Measurements from ENCODE around the gene MCM6. TPM values are rescaled to one million over a fixed set of nuclear protein-coding genes. Genes with fewer than 3 reads are reported as not detected.

The MCM6 gene
- total RNA-seq, 1 experiment from 2014 or later: 101 TPM

GRCh38 chr2:135839713-135840112 lies 36.5 kb downstream of the MCM6 start:
- TF ChIP-seq EZH2 (IDR thresholded peaks at IDR 0.05; ENCODE audit: borderline replicate concordance, low read depth, low read length, poor library complexity, severe bottlenecking) (no peak), CTCF (conservative IDR thresholded peaks at IDR 0.05; ENCODE audit: low read depth, low read length) (no peak)
- H3K4me3 ChIP-seq (ENCODE audit: low read depth, low read length, poor library complexity, severe bottlenecking): no peak overlapping the region

DNA sequence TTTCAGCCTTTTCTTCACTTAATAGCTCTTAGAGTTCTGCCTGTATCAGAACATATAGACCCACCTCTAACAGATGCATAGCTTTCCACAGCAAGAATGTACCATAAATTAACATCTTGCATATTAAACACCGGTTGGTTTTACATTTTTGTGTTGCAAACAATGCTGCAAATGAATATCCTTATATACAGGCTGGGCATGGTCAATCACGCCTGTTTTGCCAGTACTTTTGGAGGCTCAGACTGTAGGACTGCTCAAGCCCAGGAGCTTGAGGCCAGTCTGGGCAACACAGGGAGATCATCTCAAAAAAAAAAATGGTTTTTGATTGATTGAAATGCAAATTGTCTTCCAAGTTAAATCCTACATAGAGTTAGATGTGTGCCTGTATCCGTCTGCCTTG lies 37.7 kb downstream of the MCM6 start:
- intact Hi-C loops (cut with micrococcal nuclease; ENCODE audit: unreplicated experiment): no loop called here
- TF ChIP-seq EZH2 (IDR thresholded peaks at IDR 0.05; ENCODE audit: borderline replicate concordance, low read depth, low read length, poor library complexity, severe bottlenecking): no peak
- no peaks in the 10 kb centered on the region for H3K9me3 ChIP-seq (ENCODE audit: low read depth, low read length, poor library complexity, severe bottlenecking)
- H3K36me3 ChIP-seq (ENCODE audit: insufficient read depth, low read length, poor library complexity, severe bottlenecking): peaks cover 40% of the 10 kb centered on the region
- no peaks in the 10 kb centered on the region for H3K4me1 ChIP-seq (ENCODE audit: insufficient read depth, low read length, poor library complexity, severe bottlenecking)
- CTCF ChIA-PET: interaction anchor here (0.5 kb wide), 1 partner anchor 86 kb away, joined by 8 read pairs; no protein-coding TSS in a partner anchor
- BruUV-seq (replicated peaks): no TSS peak
- no peak for DNase-seq (ENCODE audit: low spot score)
- H3K4me3 ChIP-seq (ENCODE audit: low read depth, low read length, poor library complexity, severe bottlenecking): no peak overlapping the region
- H3K27me3 ChIP-seq (replicated peaks; ENCODE audit: insufficient read depth, low read depth, low read length, poor library complexity): no peaks in the 10 kb centered on the region
- POLR2A ChIA-PET (ENCODE audit: low non-redundant PET): interaction anchor here (0.6 kb wide), 1 partner anchor 1004 kb away, joined by 6 read pairs; no protein-coding TSS in a partner anchor
- no peak overlapping the region for H3K27ac ChIP-seq (ENCODE audit: low read depth, low read length, poor library complexity, severe bottlenecking)

More at GRCh38 chr2:135839713-135840112, 36.5 kb downstream of the MCM6 start:
- BruUV-seq (replicated peaks): no TSS peak
- Histone ChIP-seq H3K36me3 (ENCODE audit: insufficient read depth, low read length, poor library complexity, severe bottlenecking) (peaks cover 47% of the 10 kb centered on the region), H3K27ac (ENCODE audit: low read depth, low read length, poor library complexity, severe bottlenecking) (no peak overlapping the region), H3K27me3 (replicated peaks; ENCODE audit: insufficient read depth, low read depth, low read length, poor library complexity) (no peaks in the 10 kb centered on the region), H3K9me3 (ENCODE audit: low read depth, low read length, poor library complexity, severe bottlenecking) (no peaks in the 10 kb centered on the region), H3K4me1 (ENCODE audit: insufficient read depth, low read length, poor library complexity, severe bottlenecking) (no peaks in the 10 kb centered on the region)
- ChIA-PET CTCF (no interaction called here), POLR2A (ENCODE audit: low non-redundant PET) (no interaction called here)
- no peak for DNase-seq (ENCODE audit: low spot score)
- intact Hi-C loops (cut with micrococcal nuclease; ENCODE audit: unreplicated experiment): no loop called here

DNA sequence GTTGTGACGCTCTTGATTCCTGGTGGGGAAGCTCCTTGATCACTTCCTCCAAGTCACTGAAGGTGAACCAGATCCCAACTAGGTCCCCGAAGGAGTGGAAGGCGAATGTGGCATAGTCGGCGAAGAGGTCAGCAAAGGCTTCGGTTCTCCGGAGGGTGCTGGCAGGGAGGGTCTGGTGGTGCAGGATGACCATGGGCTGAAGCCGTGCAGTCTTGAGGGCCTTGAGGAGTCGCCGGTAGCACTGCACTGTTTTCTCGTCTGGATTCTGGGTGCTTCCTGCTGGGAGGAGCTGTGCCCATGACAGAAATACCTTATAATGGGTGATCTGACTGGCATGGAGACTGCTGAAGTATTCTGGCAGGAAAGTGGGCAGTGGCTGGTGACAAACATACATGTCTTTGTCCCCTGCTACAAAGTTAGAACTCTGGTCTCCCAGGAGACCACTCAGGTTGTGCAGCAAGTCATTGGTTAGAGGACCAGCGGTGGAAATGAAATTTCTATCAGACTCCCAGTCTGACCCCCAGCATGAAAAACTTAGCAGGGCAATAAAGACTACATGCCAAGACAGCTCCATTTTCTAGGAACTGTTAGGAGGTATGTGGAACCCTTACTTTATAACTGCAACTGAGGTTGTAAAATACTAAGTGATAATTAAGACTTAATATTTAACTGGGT lies 39.5 kb downstream of the MCM6 start, which contains the start of gene LCT:
Gene LCT (minus strand): TSS at position 589 of the 675 bp plus-strand sequence. CDS start 15 bp downstream, at position 574.
- POLR2A ChIA-PET (ENCODE audit: low non-redundant PET): no interaction called here
- no TSS peak for BruUV-seq (replicated peaks)

More for the DNA sequence above, 39.5 kb downstream of the MCM6 start, which contains the start of gene LCT:
- no peaks in the 10 kb centered on the region for H3K27me3 ChIP-seq (replicated peaks; ENCODE audit: insufficient read depth, low read depth, low read length, poor library complexity)
- no peak for DNase-seq (ENCODE audit: low spot score)
- intact Hi-C loops (cut with micrococcal nuclease; ENCODE audit: unreplicated experiment): no loop called here
- no peaks in the 10 kb centered on the region for H3K4me1 ChIP-seq (ENCODE audit: insufficient read depth, low read length, poor library complexity, severe bottlenecking)
- CTCF ChIA-PET: no interaction called here
- H3K9me3 ChIP-seq (ENCODE audit: low read depth, low read length, poor library complexity, severe bottlenecking): no peaks in the 10 kb centered on the region
- no peak within 1 kb of the TSS for H3K27ac ChIP-seq (ENCODE audit: low read depth, low read length, poor library complexity, severe bottlenecking)
- peaks cover 26% of the 10 kb centered on the region for H3K36me3 ChIP-seq (ENCODE audit: insufficient read depth, low read length, poor library complexity, severe bottlenecking)
- TF ChIP-seq EZH2 (IDR thresholded peaks at IDR 0.05; ENCODE audit: borderline replicate concordance, low read depth, low read length, poor library complexity, severe bottlenecking) (no peak), CTCF (conservative IDR thresholded peaks at IDR 0.05; ENCODE audit: low read depth, low read length) (no peak)
- no peak within 1 kb of the TSS for H3K4me3 ChIP-seq (ENCODE audit: low read depth, low read length, poor library complexity, severe bottlenecking)

Data from A673 (cell line).